ENCODE measurements around the gene PDXK. TPM values are rescaled to one million over a fixed set of nuclear protein-coding genes. Genes with fewer than 3 reads are reported as not detected.
"Not testable (repeated sequence)": the region's sequence is repeated elsewhere in the genome, so short reads cannot be mapped to it uniquely, and the experiment has no call there.

The PDXK gene
- total RNA-seq, 1 experiment from 2014 or later: 276 TPM

GRCh38 chr21:43707462-43707861 is 11.5 kb upstream of the PDXK start:
- CTCF ChIA-PET: no interaction called here

GRCh38 chr21:43708745-43709381 is 10.1 kb upstream of the PDXK start:
- no peak overlapping the region for H3K4me3 ChIP-seq (ENCODE audit: low read depth, low read length)
- intact Hi-C loops (cut with micrococcal nuclease; ENCODE audit: unreplicated experiment): no loop called here
- H3K36me3 ChIP-seq (ENCODE audit: control insufficient read depth, insufficient read depth, low read length): no peaks in the 10 kb centered on the region
- Mint-ChIP-seq H3K27me3 (ENCODE audit: insufficient read depth, unreplicated experiment) (no peaks in the 10 kb centered on the region), H3K36me3 (ENCODE audit: insufficient read depth, unreplicated experiment) (peaks cover 14% of the 10 kb centered on the region), H3K27ac (ENCODE audit: unreplicated experiment) (peak overlapping the region; percentile 5), H3K4me1 (ENCODE audit: low read depth, unreplicated experiment) (peaks cover 19% of the 10 kb centered on the region), H3K9me3 (ENCODE audit: unreplicated experiment) (no peaks in the 10 kb centered on the region), H3K4me3 (ENCODE audit: unreplicated experiment) (no peak overlapping the region)
- no peak for DNase-seq
- CTCF ChIA-PET: no interaction called here
- peaks cover 36% of the 10 kb centered on the region for H3K4me1 ChIP-seq
- no peak for TF ChIP-seq CTCF (IDR thresholded peaks at IDR 0.05; ENCODE audit: insufficient read depth in 1 of 2, low read depth in 1 of 2, low read length in 1 of 2, severe bottlenecking in 1 of 2, unreplicated experiment in 1 of 2)
- no peaks in the 10 kb centered on the region for H3K27me3 ChIP-seq (replicated peaks; ENCODE audit: control insufficient read depth, insufficient read depth, low read length)
- H3K9me3 ChIP-seq: no peaks in the 10 kb centered on the region
- no TSS peak for BruUV-seq (replicated peaks)
- POLR2A ChIA-PET: no interaction called here

More at GRCh38 chr21:43707462-43707861, 11.5 kb upstream of the PDXK start:
- no peaks in the 10 kb centered on the region for H3K27me3 Mint-ChIP-seq (ENCODE audit: insufficient read depth, unreplicated experiment)
- H3K9me3 Mint-ChIP-seq (ENCODE audit: unreplicated experiment): no peaks in the 10 kb centered on the region
- no peak overlapping the region for H3K27ac Mint-ChIP-seq (ENCODE audit: unreplicated experiment)
- Histone ChIP-seq H3K36me3 (ENCODE audit: control insufficient read depth, insufficient read depth, low read length) (no peaks in the 10 kb centered on the region), H3K4me1 (peaks cover 24% of the 10 kb centered on the region), H3K9me3 (no peaks in the 10 kb centered on the region), H3K4me3 (ENCODE audit: low read depth, low read length) (no peak overlapping the region), H3K27me3 (replicated peaks; ENCODE audit: control insufficient read depth, insufficient read depth, low read length) (no peaks in the 10 kb centered on the region)
- TF ChIP-seq CTCF (IDR thresholded peaks at IDR 0.05; ENCODE audit: insufficient read depth in 1 of 2, low read depth in 1 of 2, low read length in 1 of 2, severe bottlenecking in 1 of 2, unreplicated experiment in 1 of 2): no peak
- no peak for DNase-seq
- POLR2A ChIA-PET: no interaction called here
- peaks cover 22% of the 10 kb centered on the region for H3K4me1 Mint-ChIP-seq (ENCODE audit: low read depth, unreplicated experiment)
- H3K36me3 Mint-ChIP-seq (ENCODE audit: insufficient read depth, unreplicated experiment): peaks cover 8% of the 10 kb centered on the region
- no peak overlapping the region for H3K4me3 Mint-ChIP-seq (ENCODE audit: unreplicated experiment)
- no TSS peak for BruUV-seq (replicated peaks)
- intact Hi-C loops (cut with micrococcal nuclease; ENCODE audit: unreplicated experiment): no loop called here

DNA sequence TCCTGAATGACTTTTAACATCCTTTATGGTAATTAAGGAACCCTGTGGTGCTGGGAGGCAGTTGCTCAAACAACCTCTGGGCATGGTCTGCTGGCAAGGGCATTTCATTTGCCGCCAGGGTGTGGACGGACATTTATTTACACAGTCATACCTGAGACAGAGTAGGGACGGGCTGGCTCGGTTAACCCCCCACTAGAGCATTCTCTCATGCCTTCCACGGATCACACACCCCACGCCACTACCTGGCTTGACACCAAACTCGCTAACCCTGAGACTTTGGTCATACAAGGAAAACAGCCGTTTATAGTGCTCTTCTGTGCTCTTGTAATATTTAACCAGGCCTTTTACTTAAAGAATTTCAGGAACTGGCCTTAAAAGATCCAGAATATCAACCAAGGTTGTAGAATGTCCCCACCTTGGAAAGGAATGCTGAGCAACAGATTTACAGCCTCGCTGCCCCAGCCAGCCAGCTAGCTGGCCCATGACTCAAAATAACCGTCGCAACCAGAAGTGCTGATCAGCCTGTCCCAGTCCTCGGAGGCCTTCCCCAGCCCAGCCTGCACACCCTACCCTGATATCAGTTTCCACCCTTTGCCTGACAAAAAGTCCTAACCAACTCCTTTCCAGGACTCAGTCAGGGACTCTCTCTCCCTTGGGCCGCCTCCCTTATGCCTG is 6.5 kb upstream of the PDXK start:
- POLR2A ChIA-PET: interaction anchor here (1.0 kb wide), 1 partner anchor 71 kb away, joined by 3 read pairs; no protein-coding TSS in a partner anchor
- Histone ChIP-seq H3K27me3 (replicated peaks; ENCODE audit: control insufficient read depth, insufficient read depth, low read length) (no peaks in the 10 kb centered on the region), H3K4me1 (peaks cover 39% of the 10 kb centered on the region), H3K4me3 (ENCODE audit: low read depth, low read length) (peak overlapping the region; percentile 29), H3K36me3 (ENCODE audit: control insufficient read depth, insufficient read depth, low read length) (no peaks in the 10 kb centered on the region), H3K9me3 (no peaks in the 10 kb centered on the region)
- peak; percentile 91 to 96 for DNase-seq
- Mint-ChIP-seq H3K27ac (ENCODE audit: unreplicated experiment) (peak overlapping the region; percentile 99), H3K4me1 (ENCODE audit: low read depth, unreplicated experiment) (peaks cover 24% of the 10 kb centered on the region), H3K36me3 (ENCODE audit: insufficient read depth, unreplicated experiment) (peaks cover 26% of the 10 kb centered on the region), H3K9me3 (ENCODE audit: unreplicated experiment) (no peaks in the 10 kb centered on the region), H3K4me3 (ENCODE audit: unreplicated experiment) (peak overlapping the region; percentile 66), H3K27me3 (ENCODE audit: insufficient read depth, unreplicated experiment) (no peaks in the 10 kb centered on the region)
- CTCF ChIA-PET: no interaction called here
- intact Hi-C loops (cut with micrococcal nuclease; ENCODE audit: unreplicated experiment): loop anchor here (2.0 to 5.0 kb wide), 2 partner anchors 54 to 1020 kb away; partner anchors contain the start of genes HSF2BP and RRP1B
- no peak for TF ChIP-seq CTCF (IDR thresholded peaks at IDR 0.05; ENCODE audit: insufficient read depth in 1 of 2, low read depth in 1 of 2, low read length in 1 of 2, severe bottlenecking in 1 of 2, unreplicated experiment in 1 of 2)
- BruUV-seq (replicated peaks): no TSS peak

DNA sequence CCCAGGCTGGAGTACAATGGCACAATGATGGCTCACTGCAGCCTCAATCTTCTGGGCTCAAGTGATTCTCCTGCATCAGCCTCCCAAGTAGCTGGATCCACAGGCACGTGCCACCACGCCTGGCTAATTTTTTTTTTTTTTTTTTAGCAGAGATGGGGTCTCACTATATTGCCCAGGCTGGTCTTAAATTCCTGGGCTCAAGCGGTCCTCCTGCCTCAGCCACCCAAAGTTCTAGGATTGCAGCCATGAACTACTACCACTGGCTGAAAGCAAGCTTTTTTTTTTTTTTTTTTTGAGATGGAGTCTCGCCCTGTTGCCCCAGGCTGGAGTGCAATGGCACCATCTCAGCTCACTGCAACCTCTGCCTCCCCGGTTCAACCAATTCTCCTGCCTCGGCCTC is 5.8 kb upstream of the PDXK start:
- peak overlapping the region; percentile 66 for H3K4me3 Mint-ChIP-seq (ENCODE audit: unreplicated experiment)
- H3K36me3 Mint-ChIP-seq (ENCODE audit: insufficient read depth, unreplicated experiment): peaks cover 29% of the 10 kb centered on the region
- not testable (repeated sequence) for H3K36me3 ChIP-seq (ENCODE audit: control insufficient read depth, insufficient read depth, low read length); H3K27me3 Mint-ChIP-seq (ENCODE audit: insufficient read depth, unreplicated experiment); DNase-seq; H3K9me3 Mint-ChIP-seq (ENCODE audit: unreplicated experiment); H3K9me3 ChIP-seq; BruUV-seq (replicated peaks); H3K4me3 ChIP-seq (ENCODE audit: low read depth, low read length); H3K27me3 ChIP-seq (replicated peaks; ENCODE audit: control insufficient read depth, insufficient read depth, low read length)
- peaks cover 28% of the 10 kb centered on the region for H3K4me1 Mint-ChIP-seq (ENCODE audit: low read depth, unreplicated experiment)
- CTCF ChIA-PET: interaction anchor here (0.6 kb wide), 1 partner anchor 102 kb away, joined by 5 read pairs; no protein-coding TSS in a partner anchor
- POLR2A ChIA-PET: interaction anchor here (0.7 kb wide), 1 partner anchor 151 kb away, joined by 4 read pairs; no protein-coding TSS in a partner anchor
- H3K27ac Mint-ChIP-seq (ENCODE audit: unreplicated experiment): peak overlapping the region; percentile 99
- H3K4me1 ChIP-seq: peaks cover 41% of the 10 kb centered on the region
- intact Hi-C loops (cut with micrococcal nuclease; ENCODE audit: unreplicated experiment): loop anchor here (2.0 to 5.0 kb wide), 2 partner anchors 54 to 1021 kb away; partner anchors contain the start of genes HSF2BP and RRP1B

All from Caco-2 (cell line).